Keratinocyte (primary cell): ENCODE measurements around the gene RBFOX1.

Experiments
- EZH2 ChIP-seq: IDR thresholded peaks from one replicate; pipeline ENCODE4 v1.6.1; 2012; ENCODE audit warnings: inconsistent platforms, mild to moderate bottlenecking, low read length, moderate library complexity
- TF ChIP-seq, protein P1 (sequence below), 3 experiments: IDR thresholded peaks in 1 of 3; conservative IDR thresholded peaks in 1 of 3; optimal IDR thresholded peaks in 1 of 3; 2 replicates in 2 of 3; 3 replicates in 1 of 3; pipeline versions ENCODE3 to v1.5.1; 2011; ENCODE audit warnings: low read length in 3 of 3, mild to moderate bottlenecking in 3 of 3, moderate library complexity in 2 of 3, control low read depth in 1 of 3, inconsistent platforms in 1 of 3; ENCODE audit not compliant: insufficient read depth in 2 of 3; ENCODE audit errors: extremely low read depth in 1 of 3

DNA sequence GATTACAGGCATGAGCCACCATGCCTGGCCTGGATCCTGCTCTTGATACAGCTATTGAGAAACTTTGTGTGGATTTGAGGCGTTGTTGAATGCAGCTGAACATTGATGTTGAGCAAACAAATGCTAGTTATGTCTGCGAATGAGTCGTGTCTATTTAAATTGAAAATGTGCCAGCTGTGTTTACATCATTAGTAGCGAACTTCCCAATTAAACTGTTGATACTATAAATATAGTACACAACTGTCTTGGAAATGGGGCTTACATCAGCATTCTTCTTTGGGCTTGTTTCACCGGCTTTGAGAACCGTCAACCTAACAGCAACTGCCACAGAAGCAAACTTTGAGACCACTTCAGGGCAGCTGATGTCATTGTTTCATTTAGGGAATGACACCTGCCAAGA, 251.9 kb downstream of the RBFOX1 start:
- TF ChIP-seq, protein P1, sequence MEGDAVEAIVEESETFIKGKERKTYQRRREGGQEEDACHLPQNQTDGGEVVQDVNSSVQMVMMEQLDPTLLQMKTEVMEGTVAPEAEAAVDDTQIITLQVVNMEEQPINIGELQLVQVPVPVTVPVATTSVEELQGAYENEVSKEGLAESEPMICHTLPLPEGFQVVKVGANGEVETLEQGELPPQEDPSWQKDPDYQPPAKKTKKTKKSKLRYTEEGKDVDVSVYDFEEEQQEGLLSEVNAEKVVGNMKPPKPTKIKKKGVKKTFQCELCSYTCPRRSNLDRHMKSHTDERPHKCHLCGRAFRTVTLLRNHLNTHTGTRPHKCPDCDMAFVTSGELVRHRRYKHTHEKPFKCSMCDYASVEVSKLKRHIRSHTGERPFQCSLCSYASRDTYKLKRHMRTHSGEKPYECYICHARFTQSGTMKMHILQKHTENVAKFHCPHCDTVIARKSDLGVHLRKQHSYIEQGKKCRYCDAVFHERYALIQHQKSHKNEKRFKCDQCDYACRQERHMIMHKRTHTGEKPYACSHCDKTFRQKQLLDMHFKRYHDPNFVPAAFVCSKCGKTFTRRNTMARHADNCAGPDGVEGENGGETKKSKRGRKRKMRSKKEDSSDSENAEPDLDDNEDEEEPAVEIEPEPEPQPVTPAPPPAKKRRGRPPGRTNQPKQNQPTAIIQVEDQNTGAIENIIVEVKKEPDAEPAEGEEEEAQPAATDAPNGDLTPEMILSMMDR (optimal IDR thresholded peaks at IDR 0.05 in 1 of 3, IDR thresholded peaks at IDR 0.05 in 1 of 3, conservative IDR thresholded peaks at IDR 0.05 in 1 of 3; ENCODE audit: extremely low read depth in 1 of 3, insufficient read depth in 2 of 3, low read length in 3 of 3): no peak
- TF ChIP-seq EZH2: no peak
